Erythroblast (primary cell): ENCODE data around the gene GNB1L.

Experiments
- GATA1 ChIP-seq: IDR thresholded peaks from 2 replicates; pipeline ENCODE4 v1.6.1; 2011; ENCODE audit warnings: low read depth, mild to moderate bottlenecking, control low read depth, low read length, moderate library complexity
- POLR2A ChIP-seq: IDR thresholded peaks from 2 replicates; pipeline ENCODE4 v1.6.1; 2011; ENCODE audit warnings: mild to moderate bottlenecking, low read length

DNA sequence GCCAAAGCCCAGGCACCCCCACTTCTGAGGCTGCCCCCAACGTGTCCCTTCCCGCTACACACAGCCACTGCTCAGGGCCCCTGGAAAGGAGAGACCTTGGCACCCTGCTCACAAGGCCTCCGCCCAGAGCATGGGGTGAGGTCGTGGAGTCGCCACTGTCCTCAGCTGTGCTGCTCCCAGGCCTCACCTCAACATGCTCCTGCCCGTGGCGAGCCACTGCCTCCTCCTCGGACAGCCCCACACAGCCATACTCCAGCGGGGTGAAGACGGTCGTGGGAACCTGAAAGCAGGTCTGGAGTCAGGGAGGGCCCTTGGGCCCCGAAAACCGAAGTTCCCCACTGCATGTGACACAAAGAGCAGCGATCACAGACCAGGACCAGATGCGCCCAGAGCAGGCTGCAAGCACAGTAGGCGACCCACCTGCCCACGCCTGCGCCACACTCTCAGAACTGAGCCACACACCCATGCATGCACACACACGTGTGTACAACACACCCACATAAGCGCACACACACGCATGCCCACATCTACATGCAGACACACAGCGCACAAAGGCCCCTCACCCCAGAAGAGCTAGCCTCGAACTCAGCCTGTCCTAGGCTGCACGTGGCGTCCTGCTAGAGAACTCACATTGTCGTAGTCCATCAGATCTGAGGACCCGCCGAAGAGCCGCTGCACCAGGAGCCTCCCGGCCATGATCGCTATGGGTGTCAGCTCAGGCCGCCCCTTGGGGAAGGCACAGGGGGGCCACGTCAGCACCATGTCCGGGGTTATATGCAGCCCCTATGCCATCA, 25.5 kb upstream of the GNB1L start:
- TF ChIP-seq POLR2A (no peak), GATA1 (no peak)
